H1 (cell line): Measurements from ENCODE around the gene NYAP2. TPM values are rescaled to one million over a fixed set of nuclear protein-coding genes. Genes with fewer than 3 reads are reported as not detected.

Experiments used
- RNF2 ChIP-seq: fragments of 200-900, 300-1000 bp; sonication (generic); IDR thresholded peaks from 2 replicates; pipeline ENCODE4 v1.7.1; 2016; ENCODE audit warnings: borderline replicate concordance, low read depth, mild to moderate bottlenecking, antibody characterized with exemption, low read length; ENCODE audit not compliant: poor library complexity, severe bottlenecking; ENCODE audit errors: missing control alignments
- polyA plus RNA-seq, 7 experiments: library from polyadenylated mRNA; depleted of rRNA in 3 of 7; stranded (reverse) in 5 of 7; unstranded in 2 of 7; fragments of >200 nt in 5 of 7; fragments of 200-250 nt in 2 of 7; gene quantifications; 1 replicate in 5 of 7; 2 replicates in 1 of 7; 4 replicates in 1 of 7; pipeline versions ENCODE4 v1.2.1 to v1.2.3, GENCODE V29; 2011 to 2013; ENCODE audit warnings: missing spikeins in 2 of 7, mixed read lengths in 2 of 7
- total RNA-seq: library from RNA; stranded (reverse); fragmentation: NEBNext Ultra II Directional; extraction: Animal tissue kit (Norgen Biotek cat#: 25700); gene quantifications from 2 replicates; pipeline ENCODE4 v1.2.1, GENCODE V29; 2021

The NYAP2 gene
- total and polyA plus RNA-seq, 2 of the 8 experiments (the other 6 are each of a cell fraction or from before 2014, with no cell fraction given), result not detected

DNA sequence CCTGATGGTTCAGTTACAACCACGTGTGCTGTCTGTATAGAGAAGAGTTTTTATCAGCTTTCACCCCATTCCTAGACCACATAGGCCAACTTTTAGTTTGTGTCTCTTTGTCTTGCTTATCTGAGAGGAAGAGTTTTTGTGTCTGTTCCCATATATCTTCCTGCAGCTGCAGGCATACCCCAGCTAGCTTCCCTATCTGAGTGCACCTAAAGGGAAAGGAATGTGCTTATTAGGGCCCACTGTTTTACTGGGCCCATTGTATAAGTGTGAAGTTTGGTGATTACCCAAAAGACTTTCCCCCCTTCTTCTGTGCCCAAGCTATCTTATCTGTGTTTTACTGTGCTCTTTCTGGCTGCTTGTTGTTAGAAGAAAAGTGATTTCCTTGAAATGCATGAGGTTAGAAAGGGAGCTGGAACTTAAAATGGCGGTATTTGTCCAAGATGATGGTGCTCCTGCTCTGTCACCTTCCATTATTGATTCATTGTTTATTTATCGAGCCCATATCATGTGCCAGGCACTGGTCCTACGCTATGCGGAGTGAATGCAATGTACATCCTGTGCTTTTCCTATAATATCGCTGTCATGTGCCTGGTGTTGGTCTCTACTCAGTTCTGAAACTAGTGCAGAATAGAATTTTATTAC is 57.2 kb downstream of the NYAP2 start (continued):
- no peak for TF ChIP-seq RNF2
